NCI-H345 treated with DMSO at 0.1 percent for 48 hours (cell line): ENCODE measurements around the gene TUBGCP4.

Experiments used
- DNase-seq: peaks from one replicate; lab custom pipeline; 2025; ENCODE audit not compliant: unreplicated experiment; lab: John Stamatoyannopoulos, UW

The TUBGCP4 gene

GRCh38 chr15:43403616-43404015 lies 32.7 kb downstream of the TUBGCP4 start:
- no peak for DNase-seq

DNA sequence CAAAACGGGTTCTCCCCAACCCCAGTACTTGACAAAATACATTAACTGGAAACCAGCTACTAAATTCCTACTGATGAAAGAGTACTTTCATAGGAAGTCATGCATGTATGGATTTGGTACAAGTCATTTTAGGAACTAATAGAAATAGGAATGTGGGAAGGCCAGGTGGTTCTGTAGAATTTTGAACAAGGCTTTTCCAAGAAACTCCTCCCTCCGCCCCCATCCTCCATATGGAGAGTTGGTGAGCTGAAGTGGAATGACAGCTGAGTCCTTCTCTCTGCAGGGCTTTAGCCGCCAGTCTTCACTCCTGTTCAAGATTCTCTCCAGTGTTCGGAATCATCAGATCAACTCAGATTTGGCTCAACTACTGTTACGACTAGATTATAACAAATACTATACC lies 33.2 kb downstream of the TUBGCP4 start:
- DNase-seq: no peak

DNA sequence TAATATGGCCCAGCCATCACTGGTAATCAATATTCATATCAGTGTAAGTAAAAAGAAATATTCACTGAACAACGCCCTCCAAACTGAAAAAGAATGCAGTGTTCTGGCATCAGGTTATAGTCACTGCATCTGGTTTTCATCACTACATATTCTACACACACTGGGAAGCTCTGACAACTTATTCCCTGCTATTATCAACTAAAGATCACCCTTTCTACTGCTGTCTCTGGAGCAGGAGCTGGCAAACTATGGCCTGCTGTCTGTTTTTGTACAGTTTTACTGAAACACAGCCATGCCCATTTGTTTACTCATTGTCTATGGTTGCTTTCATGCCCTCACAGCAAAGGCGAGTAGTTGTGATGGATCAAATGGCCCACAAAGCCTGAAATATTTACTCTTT lies 35.3 kb downstream of the TUBGCP4 start:
- DNase-seq: no peak

DNA sequence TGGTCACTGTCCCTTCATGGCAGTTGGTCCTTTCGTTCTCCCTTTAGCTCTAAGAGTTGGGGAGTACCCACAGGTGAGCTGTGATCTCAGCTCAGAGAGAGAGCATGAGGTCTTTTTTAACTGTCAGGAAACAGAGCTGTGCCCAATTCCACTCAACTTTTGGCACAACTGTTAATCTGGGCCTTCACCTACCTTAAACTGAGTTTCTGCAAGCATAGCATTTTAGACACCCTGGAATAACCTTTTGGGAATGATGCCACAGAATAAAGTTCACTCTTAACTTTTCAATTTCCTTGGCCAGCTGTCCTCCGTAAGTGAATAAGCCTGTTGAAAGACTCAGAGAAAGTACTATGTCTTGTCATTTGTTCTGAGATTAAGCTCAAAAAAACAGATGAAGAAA lies 35.9 kb downstream of the TUBGCP4 start:
- DNase-seq: no peak

DNA sequence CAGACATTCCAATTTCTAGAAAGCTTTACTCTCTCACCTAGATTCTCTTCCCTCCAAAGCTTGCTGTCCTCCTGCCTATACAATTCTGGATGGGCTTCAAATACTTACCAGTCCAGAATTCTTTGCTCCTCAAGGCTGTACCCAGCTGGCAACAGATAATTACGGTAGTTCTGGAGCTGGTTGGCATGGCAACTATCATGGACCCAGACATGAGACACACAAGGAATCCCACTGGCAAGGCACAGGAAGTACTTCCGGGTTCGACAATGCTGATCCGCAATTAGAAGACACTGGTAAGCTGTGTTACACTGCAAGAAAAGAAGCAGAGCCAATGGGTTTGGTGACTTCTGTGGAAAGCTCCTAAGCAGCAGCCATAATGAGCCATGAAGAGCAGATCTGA lies 37.9 kb downstream of the TUBGCP4 start:
- no peak for DNase-seq

GRCh38 chr15:43410572-43411214 lies 39.8 kb downstream of the TUBGCP4 start:
- no peak for DNase-seq

GRCh38 chr15:43412096-43412495 lies 41.2 kb downstream of the TUBGCP4 start:
- no peak for DNase-seq

GRCh38 chr15:43414196-43414595 lies 43.3 kb downstream of the TUBGCP4 start:
- DNase-seq: no peak

GRCh38 chr15:43420435-43420834 lies 49.5 kb downstream of the TUBGCP4 start:
- DNase-seq: no peak

DNA sequence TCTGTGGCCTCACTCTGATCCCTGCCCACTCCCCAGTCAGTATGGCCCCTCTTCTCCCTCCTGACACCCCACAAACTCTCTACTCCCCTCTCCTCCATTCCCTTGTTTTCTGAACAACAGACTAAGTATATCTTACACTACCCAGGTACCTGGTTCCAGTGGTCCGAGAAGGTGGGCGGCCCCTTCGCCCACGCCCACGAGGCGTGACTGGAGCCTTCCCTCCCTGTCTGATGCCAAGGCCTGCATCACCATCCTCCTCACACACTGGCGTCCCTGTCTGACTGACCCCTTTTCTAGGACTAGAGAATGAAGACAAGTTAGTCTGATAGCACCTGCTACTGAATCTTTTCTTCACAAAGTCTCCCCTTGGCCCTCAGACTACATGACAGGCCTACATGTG lies 50.0 kb downstream of the TUBGCP4 start:
- DNase-seq: no peak

DNA sequence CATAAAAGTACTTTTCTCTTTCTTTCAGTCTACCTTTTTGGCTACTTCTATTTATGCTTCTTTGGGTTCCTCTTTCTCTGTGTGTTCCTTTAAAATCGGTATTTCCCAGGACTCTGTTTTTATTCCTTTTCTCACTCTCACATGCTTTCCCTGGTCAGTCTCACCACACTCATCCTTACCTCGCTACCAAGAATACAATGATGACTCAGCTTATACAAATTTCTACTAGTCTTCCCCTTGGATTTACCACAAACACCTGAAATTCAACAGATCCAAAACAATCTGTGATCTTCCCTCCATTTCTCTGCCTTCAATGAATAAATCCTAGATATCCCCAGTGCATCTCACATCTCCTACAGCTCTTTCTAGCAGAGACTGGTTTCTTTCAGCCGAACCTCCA lies 52.9 kb downstream of the TUBGCP4 start:
- no peak for DNase-seq

DNA sequence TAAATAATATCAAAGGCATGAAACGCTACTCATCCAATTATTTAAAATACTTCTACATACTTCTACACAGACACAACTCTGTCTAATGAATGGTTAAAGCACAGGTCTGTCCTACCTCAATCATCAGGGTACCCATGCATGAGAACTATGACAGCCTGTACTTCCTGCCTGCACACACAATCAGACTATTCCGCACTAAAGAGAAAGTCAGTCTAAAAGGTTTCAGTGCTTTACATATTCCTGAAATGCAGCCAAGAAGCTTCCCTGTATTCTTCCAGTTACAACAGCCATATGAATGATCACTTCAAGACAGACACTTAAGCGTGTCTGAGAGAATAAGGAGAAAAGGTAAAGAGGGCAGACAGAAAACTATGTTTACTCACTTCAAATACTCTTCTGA lies 58.8 kb downstream of the TUBGCP4 start:
- DNase-seq: no peak

DNA sequence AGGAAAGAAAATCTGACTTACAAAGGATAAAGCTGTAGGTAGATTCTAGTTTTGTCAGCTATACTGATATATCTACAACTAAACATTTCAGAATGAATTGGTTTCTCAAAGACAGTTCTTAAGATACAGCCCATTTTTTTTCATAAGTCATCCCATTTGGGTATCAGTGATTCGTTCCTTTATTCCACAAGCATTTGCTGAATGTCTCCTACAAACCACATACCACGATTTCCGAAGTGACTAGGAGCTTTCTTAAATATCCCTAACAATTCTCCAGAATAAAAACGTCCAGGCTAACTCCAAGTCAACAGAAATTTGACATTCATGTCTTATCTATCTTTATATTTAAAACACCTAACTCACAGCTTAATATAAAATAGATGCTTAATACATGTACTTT lies 62.3 kb downstream of the TUBGCP4 start:
- no peak for DNase-seq

DNA sequence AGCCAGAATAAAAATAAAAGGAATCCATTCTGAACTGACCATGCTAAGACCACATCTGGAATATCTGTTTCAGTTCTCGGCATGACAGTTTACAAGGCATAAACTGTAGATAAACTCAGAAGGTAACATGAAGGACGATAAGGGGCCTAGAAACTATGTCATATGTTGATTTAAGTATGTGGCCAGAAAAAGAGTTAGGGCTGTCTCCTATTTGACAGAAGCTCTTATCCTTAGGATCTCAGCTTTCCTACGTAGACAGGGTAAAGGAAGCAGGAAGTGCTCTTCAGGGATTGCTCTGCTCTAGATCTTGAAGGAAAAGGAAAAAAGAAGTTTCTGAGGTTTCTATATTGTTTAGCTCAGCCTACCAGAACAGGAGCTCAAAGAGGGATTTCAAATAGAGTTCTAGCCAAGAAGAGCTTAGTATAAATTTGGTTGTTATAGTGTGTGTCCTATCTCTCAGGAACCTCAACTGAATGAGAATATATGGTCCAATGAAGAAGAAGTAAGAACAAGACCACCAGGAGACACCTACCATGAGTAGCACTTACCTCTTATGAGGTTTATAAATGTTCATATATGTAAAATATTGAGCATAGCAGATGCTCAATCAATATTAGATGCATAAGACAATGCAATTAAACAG lies 62.9 kb downstream of the TUBGCP4 start:
- DNase-seq: no peak

- DNase-seq: no peak
Observed at GRCh38 chr15:43434446-43434845, 63.5 kb downstream of the TUBGCP4 start.

- DNase-seq: no peak
Observed at GRCh38 chr15:43436395-43436794, 65.5 kb downstream of the TUBGCP4 start.

- no peak for DNase-seq
Observed at GRCh38 chr15:43439268-43439667, 68.4 kb downstream of the TUBGCP4 start.

DNA sequence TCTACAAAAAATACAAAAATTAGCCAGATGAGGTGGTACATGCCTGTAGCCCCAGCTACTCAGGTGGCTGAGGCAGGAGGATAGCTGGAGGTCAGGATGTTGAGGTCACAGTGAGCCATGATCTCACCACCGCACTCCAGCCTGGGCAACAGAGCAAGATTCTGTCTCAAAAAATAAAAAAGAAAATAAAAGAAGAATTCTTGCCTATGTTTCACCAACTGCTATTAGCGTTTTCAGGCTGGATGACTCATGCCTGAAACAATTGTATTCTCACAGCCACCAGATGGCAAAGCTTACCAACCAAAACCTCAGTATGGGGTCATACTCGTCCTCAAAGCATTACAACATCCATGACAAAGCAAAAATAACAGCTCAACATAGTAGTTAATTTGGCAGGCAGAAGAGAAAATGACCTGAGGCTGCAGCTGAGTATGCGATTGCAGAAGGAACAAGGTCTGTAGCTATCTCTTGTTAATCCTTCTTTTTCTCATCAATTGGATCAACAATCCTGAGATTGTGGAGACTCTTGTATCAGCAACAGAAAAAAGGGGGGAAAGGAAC lies 69.9 kb downstream of the TUBGCP4 start:
- peak; percentile 10 for DNase-seq

- no peak for DNase-seq
Observed at GRCh38 chr15:43441316-43441715, 70.4 kb downstream of the TUBGCP4 start.

DNA sequence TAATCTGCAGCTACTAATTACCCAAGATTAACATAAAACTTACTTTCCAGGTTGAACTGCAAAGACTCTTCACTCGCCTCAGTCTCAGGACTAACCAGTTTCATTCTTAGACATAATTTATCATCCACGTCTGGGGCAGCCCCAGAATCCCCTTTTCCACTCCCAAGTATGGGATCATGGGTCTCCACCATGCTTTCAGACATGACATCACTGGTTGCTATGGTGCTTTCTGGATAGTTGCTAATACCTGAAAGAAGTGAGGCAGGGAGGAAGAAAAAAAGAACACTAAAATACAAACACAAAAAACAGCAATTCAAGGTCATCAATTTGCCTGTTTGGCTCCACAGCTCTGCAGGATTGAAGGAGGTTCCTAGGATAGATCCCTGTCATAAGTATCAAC lies 75.4 kb downstream of the TUBGCP4 start:
- DNase-seq: no peak

GRCh38 chr15:43449981-43450380 lies 79.1 kb downstream of the TUBGCP4 start:
- no peak for DNase-seq
